ENCODE results near the gene RPL13. TPM values are rescaled to one million over a fixed set of nuclear protein-coding genes. Genes with fewer than 3 reads are reported as not detected.

RPL13 gene
- total and polyA plus RNA-seq, 2 of the 13 experiments (the other 11 are each of a cell fraction or from before 2014, with no cell fraction given), result 2,988 to 4,411 TPM

- TF ChIP-seq SMARCC2 (IDR thresholded peaks at IDR 0.05) (no peak), NFYC (CRISPR knock-in tag; IDR thresholded peaks at IDR 0.05) (no peak), ZNF709 (CRISPR knock-in tag; IDR thresholded peaks at IDR 0.05) (0 out of 2 replicates have a peak, but pooled peaks have one; percentile 28), NFAT5 (CRISPR knock-in tag; IDR thresholded peaks at IDR 0.05) (no peak), STAT6 (CRISPR knock-in tag; IDR thresholded peaks at IDR 0.05; ENCODE audit: borderline replicate concordance) (peak; percentile 90; the same call in 1 of the 2 replicates), ZNF557 (CRISPR knock-in tag; IDR thresholded peaks at IDR 0.05) (no peak; the same call in 1 of the 2 replicates), ZNF484 (CRISPR knock-in tag; IDR thresholded peaks at IDR 0.05; ENCODE audit: borderline replicate concordance, low read depth) (no peak), TSC22D2 (CRISPR knock-in tag; IDR thresholded peaks at IDR 0.05; ENCODE audit: borderline replicate concordance) (no peak), USF2 (IDR thresholded peaks at IDR 0.05; ENCODE audit: low read depth, low read length) (no peak), USF2 (CRISPR knock-in tag; IDR thresholded peaks at IDR 0.05; ENCODE audit: borderline replicate concordance) (no peak; the same call in 1 of the 2 replicates), TAF15 (IDR thresholded peaks at IDR 0.05; ENCODE audit: low read depth, low read length, poor library complexity, severe bottlenecking) (peak; percentile 42), MAFK (conservative IDR thresholded peaks at IDR 0.05 in 1 of 2, IDR thresholded peaks at IDR 0.05 in 1 of 2; ENCODE audit: low read length in 2 of 2) (no peak), ZNF24 (IDR thresholded peaks at IDR 0.05) (no peak), SSRP1 (CRISPR knock-in tag; IDR thresholded peaks at IDR 0.05) (peak; percentile 93), ZBTB38 (CRISPR knock-in tag; IDR thresholded peaks at IDR 0.05) (no peak; the same call in 1 of the 2 replicates), CBX1 (IDR thresholded peaks at IDR 0.05; ENCODE audit: low read depth) (no peak), XBP1 (CRISPR knock-in tag; IDR thresholded peaks at IDR 0.05) (peak; percentile 72; the same call in 1 of the 2 replicates), ZNF160 (CRISPR knock-in tag; IDR thresholded peaks at IDR 0.05) (peak; percentile 56; the same call in 1 of the 2 replicates), GATA4 (IDR thresholded peaks at IDR 0.05; ENCODE audit: borderline replicate concordance, low read depth) (no peak)
These were observed 5.3 kb downstream of the RPL13 start (continued) for GRCh38 chr16:89565506-89566372.
